Glutamatergic neuron (in vitro differentiated cells): ENCODE measurements around the gene CBX8. TPM values are rescaled to one million over a fixed set of nuclear protein-coding genes. Genes with fewer than 3 reads are reported as not detected.

Experiments
- DNase-seq: peaks from one replicate; pipeline ENCODE4 v3.0.0; 2022
- H3K27ac Mint-ChIP-seq: one replicate; pipeline ENCODE4 v1.8.0; 2020; ENCODE audit warnings: mild to moderate bottlenecking, mixed read lengths, inconsistent platforms; ENCODE audit not compliant: unreplicated experiment
- H3K27me3 Mint-ChIP-seq: one replicate; pipeline ENCODE4 v1.8.0; 2020; ENCODE audit warnings: mild to moderate bottlenecking, moderate library complexity, mixed read lengths, inconsistent platforms; ENCODE audit not compliant: unreplicated experiment
- H3K36me3 Mint-ChIP-seq: one replicate; pipeline ENCODE4 v1.8.0; 2020; ENCODE audit warnings: mild to moderate bottlenecking, mixed read lengths, inconsistent platforms; ENCODE audit not compliant: unreplicated experiment
- H3K4me1 Mint-ChIP-seq: one replicate; pipeline ENCODE4 v1.8.0; 2020; ENCODE audit warnings: mild to moderate bottlenecking, low read depth, mixed read lengths, inconsistent platforms; ENCODE audit not compliant: unreplicated experiment
- H3K4me3 Mint-ChIP-seq: one replicate; pipeline ENCODE4 v1.8.0; 2020; ENCODE audit warnings: mild to moderate bottlenecking, mixed read lengths, inconsistent platforms; ENCODE audit not compliant: unreplicated experiment
- H3K9me3 Mint-ChIP-seq: one replicate; pipeline ENCODE4 v1.8.0; 2020; ENCODE audit warnings: mild to moderate bottlenecking, moderate library complexity, mixed read lengths, inconsistent platforms; ENCODE audit not compliant: unreplicated experiment
- total RNA-seq: library from RNA; stranded (reverse); fragmentation: NEBNext Ultra II Directional; extraction: Animal tissue kit (Norgen Biotek cat#: 25700); gene quantifications from one replicate; pipeline ENCODE4 v1.2.1, GENCODE V29; 2021; ENCODE audit not compliant: unreplicated experiment
- TF ChIP-seq, protein P1 (sequence below): fragments of 200-600 bp; sonication (generic); IDR thresholded peaks from one replicate; pipeline ENCODE4 v1.5.0; 2021; ENCODE audit not compliant: partially characterized antibody, unreplicated experiment

The CBX8 gene
- total RNA-seq, 1 donor from 2014 or later, result 13.8 TPM

DNA sequence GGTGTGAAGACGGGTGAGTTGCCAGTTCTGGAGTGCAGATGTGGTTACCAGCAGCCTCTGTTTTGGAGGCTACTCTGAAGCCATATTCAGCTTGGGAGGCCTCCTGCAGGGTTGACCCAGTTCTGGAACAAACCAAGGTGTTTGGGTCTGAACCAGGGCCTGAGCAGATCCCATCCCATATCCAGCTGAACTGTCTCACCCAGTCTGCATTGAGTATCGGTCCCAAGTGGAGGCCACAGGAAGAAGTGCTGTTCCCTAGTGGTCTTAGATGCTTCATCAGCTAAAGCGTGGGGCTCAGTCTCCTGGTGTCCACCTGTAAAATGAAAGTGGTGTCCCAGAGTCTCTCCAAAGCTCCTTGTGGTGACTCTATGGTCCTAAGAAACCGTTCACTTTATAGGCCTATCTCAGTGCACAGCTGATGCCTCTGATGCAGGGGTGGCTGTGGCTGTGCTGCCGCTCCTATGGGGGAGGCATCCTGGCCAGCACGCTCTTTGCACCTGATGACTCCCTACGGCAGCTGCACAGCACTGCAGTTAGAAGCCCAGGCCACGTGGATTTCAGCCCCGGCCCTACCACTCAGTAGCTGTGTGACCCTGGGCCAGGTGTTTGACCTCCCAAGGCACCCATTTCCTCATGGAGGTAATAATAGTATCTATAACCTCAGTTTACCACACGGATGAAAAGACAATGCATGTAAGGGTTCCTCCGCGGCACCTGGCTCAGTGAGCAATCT, 21.3 kb upstream of the CBX8 start:
- no peak overlapping the region for H3K4me3 Mint-ChIP-seq
- H3K9me3 Mint-ChIP-seq, result peaks cover 9% of the 10 kb centered on the region
- peaks cover 12% of the 10 kb centered on the region for H3K36me3 Mint-ChIP-seq
- TF ChIP-seq, protein P1, sequence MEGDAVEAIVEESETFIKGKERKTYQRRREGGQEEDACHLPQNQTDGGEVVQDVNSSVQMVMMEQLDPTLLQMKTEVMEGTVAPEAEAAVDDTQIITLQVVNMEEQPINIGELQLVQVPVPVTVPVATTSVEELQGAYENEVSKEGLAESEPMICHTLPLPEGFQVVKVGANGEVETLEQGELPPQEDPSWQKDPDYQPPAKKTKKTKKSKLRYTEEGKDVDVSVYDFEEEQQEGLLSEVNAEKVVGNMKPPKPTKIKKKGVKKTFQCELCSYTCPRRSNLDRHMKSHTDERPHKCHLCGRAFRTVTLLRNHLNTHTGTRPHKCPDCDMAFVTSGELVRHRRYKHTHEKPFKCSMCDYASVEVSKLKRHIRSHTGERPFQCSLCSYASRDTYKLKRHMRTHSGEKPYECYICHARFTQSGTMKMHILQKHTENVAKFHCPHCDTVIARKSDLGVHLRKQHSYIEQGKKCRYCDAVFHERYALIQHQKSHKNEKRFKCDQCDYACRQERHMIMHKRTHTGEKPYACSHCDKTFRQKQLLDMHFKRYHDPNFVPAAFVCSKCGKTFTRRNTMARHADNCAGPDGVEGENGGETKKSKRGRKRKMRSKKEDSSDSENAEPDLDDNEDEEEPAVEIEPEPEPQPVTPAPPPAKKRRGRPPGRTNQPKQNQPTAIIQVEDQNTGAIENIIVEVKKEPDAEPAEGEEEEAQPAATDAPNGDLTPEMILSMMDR, result no peak
- peaks cover 42% of the 10 kb centered on the region for H3K27me3 Mint-ChIP-seq
- peaks cover 6% of the 10 kb centered on the region for H3K4me1 Mint-ChIP-seq
- H3K27ac Mint-ChIP-seq, result no peak overlapping the region
- no peak for DNase-seq

GRCh38 chr17:79815836-79816461, 19.1 kb upstream of the CBX8 start:
- H3K9me3 Mint-ChIP-seq, result peaks cover 8% of the 10 kb centered on the region
- H3K4me1 Mint-ChIP-seq, result peaks cover 9% of the 10 kb centered on the region
- H3K4me3 Mint-ChIP-seq, result peak overlapping the region; percentile 49
- peaks cover 6% of the 10 kb centered on the region for H3K36me3 Mint-ChIP-seq
- no peak for DNase-seq
- no peak overlapping the region for H3K27ac Mint-ChIP-seq
- TF ChIP-seq, protein P1, result no peak
- H3K27me3 Mint-ChIP-seq, result peaks cover 40% of the 10 kb centered on the region

- Mint-ChIP-seq H3K36me3 (peaks cover 5% of the 10 kb centered on the region), H3K9me3 (peaks cover 11% of the 10 kb centered on the region), H3K27ac (no peak overlapping the region), H3K4me3 (no peak overlapping the region), H3K27me3 (peaks cover 38% of the 10 kb centered on the region), H3K4me1 (peaks cover 9% of the 10 kb centered on the region)
- peak; percentile 44 for DNase-seq
- TF ChIP-seq, protein P1, result no peak
These were observed 18.3 kb upstream of the CBX8 start for GRCh38 chr17:79814974-79815835.

DNA sequence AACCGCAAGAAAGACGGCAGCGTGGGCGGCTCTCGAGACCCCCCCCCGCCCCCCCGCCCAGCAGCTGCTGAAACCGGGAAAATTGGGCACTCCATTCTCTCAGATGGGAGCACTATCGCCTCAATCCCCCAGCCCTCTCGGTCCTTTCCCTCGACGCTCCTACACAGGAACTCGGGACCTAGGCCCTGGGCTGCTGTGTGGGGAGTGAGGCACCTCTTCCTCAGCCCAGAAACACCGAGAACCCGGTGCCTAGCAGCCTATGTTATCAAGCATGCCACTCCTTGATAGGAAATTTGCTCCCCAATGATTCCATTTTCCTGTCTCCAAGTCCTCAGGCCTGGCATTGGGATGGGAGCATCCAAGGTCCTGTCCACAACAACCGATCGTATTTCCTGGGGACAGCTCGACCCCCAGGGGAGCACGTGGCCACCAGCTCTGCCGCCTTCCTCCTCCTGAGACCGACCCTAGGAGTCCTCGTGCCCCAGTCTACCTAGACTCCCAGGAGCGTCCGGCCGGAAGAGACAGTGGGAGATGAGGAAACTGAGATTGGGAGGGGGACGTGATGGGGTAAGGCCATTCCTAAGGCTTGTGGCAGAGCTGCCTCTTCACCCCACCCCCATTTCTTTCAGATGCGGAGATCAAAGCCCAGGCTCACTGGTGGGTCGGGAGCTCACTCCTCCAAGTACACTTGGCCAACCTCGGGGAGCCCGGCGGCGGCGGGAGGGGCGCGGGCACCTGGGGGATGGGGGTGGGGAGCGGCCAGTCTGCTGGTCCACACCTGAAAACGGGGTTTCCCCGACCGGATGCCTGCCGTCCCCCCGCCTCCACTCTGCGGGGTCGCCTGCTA, 17.5 kb upstream of the CBX8 start:
- Mint-ChIP-seq H3K27ac (no peak overlapping the region), H3K36me3 (peaks cover 5% of the 10 kb centered on the region), H3K4me1 (peaks cover 9% of the 10 kb centered on the region), H3K27me3 (peaks cover 34% of the 10 kb centered on the region), H3K9me3 (peaks cover 11% of the 10 kb centered on the region), H3K4me3 (peak overlapping the region; percentile 59)
- TF ChIP-seq, protein P1, result no peak
- no peak for DNase-seq
